Endothelial cell of umbilical vein (primary cell): ENCODE data around the gene FAM210B.

Experiments
- EZH2 ChIP-seq: IDR thresholded peaks from 2 replicates; pipeline ENCODE4 v1.6.1; 2012; ENCODE audit warnings: borderline replicate concordance, low read depth, mild to moderate bottlenecking, moderate library complexity, low read length, inconsistent platforms; ENCODE audit not compliant: severe bottlenecking
- FOS ChIP-seq: IDR thresholded peaks from 2 replicates; pipeline ENCODE4 v1.6.1; 2011; ENCODE audit warnings: mild to moderate bottlenecking, low read length, moderate library complexity, borderline replicate concordance; ENCODE audit not compliant: insufficient read depth
- GATA2 ChIP-seq: IDR thresholded peaks from 2 replicates; pipeline ENCODE4 v1.7.0; 2011; ENCODE audit warnings: low read depth, mild to moderate bottlenecking, moderate library complexity, mixed read lengths, low read length; ENCODE audit not compliant: insufficient read length, insufficient read depth
- JUN ChIP-seq: IDR thresholded peaks from 2 replicates; pipeline ENCODE4 v1.6.1; 2011; ENCODE audit warnings: borderline replicate concordance, low read depth; ENCODE audit not compliant: insufficient read length, insufficient read depth
- MYC ChIP-seq: IDR thresholded peaks from one replicate; pipeline ENCODE4 v1.6.1; 2011; ENCODE audit warnings: mild to moderate bottlenecking, low read depth, low read length
- POLR2A ChIP-seq: IDR thresholded peaks from 2 replicates; pipeline ENCODE4 v1.6.1; 2012; ENCODE audit warnings: low read depth, mild to moderate bottlenecking, control low read depth, low read length
- POLR2AphosphoS5 ChIP-seq: IDR thresholded peaks from 2 replicates; pipeline ENCODE4 v1.6.1; 2012; ENCODE audit warnings: low read depth, mild to moderate bottlenecking, control low read depth, low read length, moderate library complexity; ENCODE audit not compliant: insufficient read depth
- TF ChIP-seq, protein P1 (sequence below), 2 donors: IDR thresholded peaks; 1 replicate in 1 of 2; 2 replicates in 1 of 2; pipeline ENCODE4 v1.5.1; 2011; ENCODE audit warnings: low read length in 2 of 2, mild to moderate bottlenecking in 2 of 2, moderate library complexity in 2 of 2, control low read depth in 1 of 2, inconsistent platforms in 1 of 2, low read depth in 1 of 2; ENCODE audit not compliant: insufficient read depth in 1 of 2; ENCODE audit errors: extremely low read depth in 1 of 2

DNA sequence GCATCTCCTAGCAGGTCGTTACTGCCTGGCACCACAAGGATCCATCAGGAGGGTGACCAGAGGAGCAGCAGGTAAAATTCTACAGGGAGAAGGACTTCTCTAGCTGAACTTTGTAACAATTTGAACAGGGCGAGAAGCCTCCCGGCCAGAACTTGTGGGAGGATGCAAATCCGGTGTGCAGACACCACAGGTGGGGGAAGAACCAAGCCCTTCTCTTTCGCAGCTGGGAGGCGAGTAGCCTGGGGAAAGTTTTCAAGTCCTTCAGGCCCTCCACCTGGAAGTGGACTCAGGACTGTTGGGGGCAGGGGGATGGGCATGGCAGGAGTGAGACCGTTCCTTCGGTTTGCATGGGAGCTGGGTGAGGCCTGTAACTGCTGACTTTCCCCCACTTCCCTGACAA is 42.7 kb upstream of the FAM210B start:
- TF ChIP-seq, protein P1, sequence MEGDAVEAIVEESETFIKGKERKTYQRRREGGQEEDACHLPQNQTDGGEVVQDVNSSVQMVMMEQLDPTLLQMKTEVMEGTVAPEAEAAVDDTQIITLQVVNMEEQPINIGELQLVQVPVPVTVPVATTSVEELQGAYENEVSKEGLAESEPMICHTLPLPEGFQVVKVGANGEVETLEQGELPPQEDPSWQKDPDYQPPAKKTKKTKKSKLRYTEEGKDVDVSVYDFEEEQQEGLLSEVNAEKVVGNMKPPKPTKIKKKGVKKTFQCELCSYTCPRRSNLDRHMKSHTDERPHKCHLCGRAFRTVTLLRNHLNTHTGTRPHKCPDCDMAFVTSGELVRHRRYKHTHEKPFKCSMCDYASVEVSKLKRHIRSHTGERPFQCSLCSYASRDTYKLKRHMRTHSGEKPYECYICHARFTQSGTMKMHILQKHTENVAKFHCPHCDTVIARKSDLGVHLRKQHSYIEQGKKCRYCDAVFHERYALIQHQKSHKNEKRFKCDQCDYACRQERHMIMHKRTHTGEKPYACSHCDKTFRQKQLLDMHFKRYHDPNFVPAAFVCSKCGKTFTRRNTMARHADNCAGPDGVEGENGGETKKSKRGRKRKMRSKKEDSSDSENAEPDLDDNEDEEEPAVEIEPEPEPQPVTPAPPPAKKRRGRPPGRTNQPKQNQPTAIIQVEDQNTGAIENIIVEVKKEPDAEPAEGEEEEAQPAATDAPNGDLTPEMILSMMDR (IDR thresholded peaks at IDR 0.05; ENCODE audit: extremely low read depth in 1 of 2, insufficient read depth in 1 of 2, low read depth in 1 of 2, low read length in 2 of 2) = no peak
- TF ChIP-seq JUN = no peak
- TF ChIP-seq POLR2A = no peak
- TF ChIP-seq POLR2AphosphoS5 = no peak
- no peak for TF ChIP-seq EZH2
- no peak for TF ChIP-seq MYC
- no peak for TF ChIP-seq FOS
- no peak for TF ChIP-seq GATA2
